ENCODE measurements around the gene GAK.

Gene GAK

DNA sequence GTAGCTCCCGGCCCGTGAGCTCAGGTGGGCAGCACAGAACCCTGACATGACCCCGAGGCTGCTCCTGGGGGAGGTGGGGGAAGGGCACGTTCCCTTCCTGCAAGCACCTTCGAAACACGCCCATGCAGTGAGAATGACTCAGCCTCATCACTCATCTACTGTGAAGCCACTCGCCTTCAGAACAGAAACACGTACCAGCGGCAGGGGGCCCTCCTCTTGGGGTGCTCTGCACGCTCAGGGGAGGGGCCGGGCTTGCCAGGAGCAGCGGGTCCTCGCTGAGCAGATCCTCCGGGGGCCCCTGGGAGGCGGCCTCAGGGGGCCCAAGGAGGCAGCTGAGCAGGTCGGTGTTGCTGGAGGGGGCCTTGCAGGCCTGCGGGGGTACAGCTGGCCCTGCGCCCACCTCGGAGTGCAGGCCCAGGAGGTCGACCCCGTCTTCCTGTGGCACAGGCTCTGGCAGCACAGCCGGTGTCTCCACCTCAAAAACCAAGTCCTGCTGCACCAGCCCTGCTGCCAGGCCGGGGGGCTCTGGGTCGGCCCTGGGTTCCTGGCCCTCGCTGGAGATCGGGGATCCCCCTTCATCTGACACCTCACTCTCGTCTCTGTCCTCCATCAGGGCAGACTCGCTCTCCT lies 65.2 kb downstream of the GAK start:
- no peak for DNase-seq

GRCh38 chr4:866068-866760 lies 65.9 kb downstream of the GAK start:
- no peak for DNase-seq

DNA sequence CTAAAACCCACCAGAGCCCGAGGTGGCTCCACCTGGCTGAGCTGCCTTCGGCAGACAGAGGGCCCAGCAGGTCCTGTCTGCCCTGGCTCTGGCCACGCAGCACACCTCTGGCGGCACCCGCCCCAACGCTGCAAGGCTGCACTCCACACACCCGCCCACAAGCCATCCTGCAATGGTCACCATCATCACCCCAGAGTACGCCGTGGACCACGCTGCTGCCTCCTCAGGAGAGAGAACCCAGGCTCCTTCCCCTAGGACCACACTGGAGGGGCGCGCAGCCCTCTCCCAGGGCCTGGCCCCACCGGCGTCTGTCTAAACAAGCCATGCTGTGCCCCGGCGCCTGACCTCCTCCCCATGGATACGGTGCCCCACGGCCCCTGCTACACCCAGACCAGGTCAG lies 66.5 kb downstream of the GAK start:
- DNase-seq: no peak

DNA sequence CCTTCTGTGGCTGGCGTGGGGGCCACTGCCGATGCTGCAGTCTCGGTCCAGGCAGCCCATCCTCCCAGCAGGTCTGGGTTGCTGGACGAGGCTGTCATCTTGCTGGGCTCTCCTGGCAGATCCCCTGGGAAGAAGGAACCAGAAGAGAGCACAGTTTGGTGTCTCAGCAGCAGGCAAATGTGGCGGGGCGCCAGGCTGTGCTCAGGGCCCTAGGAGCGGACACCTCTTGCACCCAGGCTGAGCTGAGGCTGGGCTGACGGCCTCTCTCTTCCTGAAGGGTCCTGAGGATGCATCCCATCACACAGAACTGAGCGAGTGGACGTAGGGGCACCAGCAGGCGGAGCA lies 67.0 kb downstream of the GAK start:
- no peak for DNase-seq

- no peak for DNase-seq
Observed at GRCh38 chr4:864456-865120, 67.5 kb downstream of the GAK start.

GRCh38 chr4:860561-860960 lies 71.6 kb downstream of the GAK start:
- DNase-seq: no peak

- no peak for DNase-seq
Observed at GRCh38 chr4:859496-859895, 72.6 kb downstream of the GAK start.

DNA sequence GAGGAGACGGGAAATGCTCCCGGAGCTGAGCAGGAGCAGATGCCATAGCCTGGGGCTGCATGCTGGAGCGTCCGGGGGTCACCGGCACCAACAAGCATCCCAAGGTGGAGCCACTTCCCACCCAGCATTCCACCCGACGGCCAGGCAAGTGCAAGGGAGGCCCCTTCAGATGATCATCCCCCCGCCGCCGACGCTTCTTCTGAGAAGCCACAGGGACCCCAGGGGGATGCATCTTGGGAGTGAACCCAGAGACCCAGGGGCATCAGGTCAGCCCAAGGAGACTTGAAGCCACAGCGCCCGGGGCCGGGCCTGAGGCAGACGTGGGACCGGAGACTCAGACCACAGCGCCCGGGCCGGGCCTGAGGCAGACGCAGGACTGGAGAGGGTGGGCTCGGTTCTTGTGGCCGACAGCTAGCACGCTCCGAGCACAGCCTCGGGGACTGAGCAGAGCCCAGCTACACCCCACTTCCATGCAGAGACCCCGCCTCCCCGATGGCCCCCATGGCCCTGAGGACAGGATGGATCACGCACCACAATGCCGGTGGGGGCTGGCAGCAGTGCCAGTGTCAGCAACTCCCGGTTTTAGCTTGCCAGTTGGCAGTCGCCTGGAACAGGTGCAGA lies 73.2 kb downstream of the GAK start:
- DNase-seq: no peak

- no peak for DNase-seq
Observed at GRCh38 chr4:858041-858481, 74.1 kb downstream of the GAK start.

DNA sequence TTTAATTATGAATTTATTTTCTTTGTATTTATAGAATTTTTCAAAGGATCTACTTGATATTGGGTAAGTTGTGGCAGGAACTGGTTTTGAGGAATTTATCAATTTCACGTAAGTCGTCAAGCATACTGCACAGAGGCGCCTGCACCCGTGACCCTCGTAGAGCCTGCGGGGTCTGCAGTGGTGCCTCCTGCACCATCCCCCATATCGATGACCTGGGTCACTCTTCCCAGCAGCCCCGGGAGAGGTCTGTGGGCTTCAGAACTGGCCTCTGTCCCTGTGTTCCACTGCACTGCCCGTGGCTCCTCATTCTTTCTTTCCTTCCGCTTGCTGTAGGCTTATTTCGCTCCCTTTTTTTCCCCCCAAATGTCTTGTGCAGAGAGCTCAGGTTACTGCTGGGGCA lies 74.7 kb downstream of the GAK start:
- DNase-seq: no peak

DNA sequence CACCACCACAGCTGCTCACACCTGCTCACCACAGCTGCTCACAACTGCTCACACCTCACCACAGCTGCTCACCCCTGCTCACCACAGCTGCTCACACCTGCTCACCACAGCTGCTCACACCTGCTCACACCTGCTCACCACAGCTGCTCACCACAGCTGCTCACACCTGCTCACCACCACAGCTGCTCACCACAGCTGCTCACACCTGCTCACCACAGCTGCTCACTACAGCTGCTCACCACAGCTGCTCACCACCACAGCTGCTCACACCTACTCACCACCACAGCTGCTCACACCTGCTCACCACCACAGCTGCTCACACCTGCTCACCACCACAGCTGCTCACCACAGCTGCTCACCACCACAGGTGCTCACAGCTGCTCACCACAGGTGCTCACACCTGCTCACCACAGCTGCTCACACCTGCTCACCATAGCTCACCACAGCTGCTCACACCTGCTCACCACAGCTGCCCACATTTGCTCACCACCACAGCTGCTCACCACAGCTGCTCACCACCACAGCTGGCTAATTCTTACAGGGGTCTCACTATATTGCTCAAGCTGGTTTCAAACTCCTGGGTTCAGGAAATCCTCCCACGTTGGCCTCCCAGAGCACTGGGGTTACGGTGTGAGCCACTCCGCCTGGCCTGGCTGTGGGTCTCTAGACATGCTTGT lies 75.8 kb downstream of the GAK start:
- no peak for DNase-seq

GRCh38 chr4:855880-856224 lies 76.3 kb downstream of the GAK start:
- no peak for DNase-seq

- no peak for DNase-seq
Observed at GRCh38 chr4:854356-854755, 77.8 kb downstream of the GAK start.

DNA sequence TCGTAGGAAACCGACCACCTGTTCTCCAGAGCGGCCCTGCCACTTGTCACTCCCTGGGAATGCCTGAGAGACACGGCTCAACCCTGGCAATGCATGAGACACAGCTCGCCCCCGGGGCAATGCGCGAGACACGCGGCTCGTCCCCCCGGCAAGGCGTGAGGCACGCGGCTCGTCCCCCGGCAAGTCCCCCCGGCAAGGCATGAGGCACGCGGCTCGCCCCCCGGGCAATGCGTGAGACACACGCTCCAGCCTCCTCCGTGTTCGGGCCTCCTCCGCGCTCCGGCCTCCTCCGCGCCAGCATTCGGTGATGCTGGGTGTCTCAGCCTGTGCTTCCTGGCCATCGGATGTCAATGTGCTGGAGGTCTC lies 78.7 kb downstream of the GAK start:
- DNase-seq: no peak

DNA sequence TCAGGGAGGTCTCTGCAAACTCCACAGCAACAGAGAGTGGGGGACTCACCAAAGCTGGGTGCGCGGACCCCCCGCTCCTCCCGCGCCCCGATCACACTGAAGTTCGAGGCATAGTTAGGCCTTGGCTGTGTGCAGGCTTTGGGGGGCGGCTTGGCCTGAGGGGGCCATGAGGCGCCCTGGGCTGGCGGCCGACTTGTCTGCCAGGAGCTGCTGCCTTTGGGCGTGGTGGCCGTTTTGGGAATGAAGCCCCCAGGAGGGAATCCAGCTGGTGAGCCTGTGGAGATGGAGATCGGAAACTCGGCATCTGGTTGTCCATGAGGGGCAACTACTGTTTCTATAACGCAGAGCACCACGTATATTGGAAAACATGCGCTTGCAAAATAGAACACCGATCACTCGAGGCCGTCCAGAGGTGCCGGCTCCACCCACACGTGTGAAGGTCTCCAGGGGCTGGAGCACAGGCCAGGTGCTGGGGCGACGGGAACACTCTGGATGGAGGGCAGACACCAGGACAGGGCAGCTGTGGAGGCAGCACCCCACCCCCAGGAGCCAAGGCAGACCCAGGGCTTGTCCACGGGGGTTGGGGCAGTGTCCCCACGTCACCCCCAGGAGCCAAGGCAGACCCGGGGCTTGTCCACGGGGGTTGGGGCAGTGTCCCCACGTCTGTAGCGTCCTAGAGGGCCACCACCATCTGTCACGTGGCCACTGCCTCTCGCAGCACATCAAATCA lies 80.2 kb downstream of the GAK start:
- DNase-seq: no peak

DNA sequence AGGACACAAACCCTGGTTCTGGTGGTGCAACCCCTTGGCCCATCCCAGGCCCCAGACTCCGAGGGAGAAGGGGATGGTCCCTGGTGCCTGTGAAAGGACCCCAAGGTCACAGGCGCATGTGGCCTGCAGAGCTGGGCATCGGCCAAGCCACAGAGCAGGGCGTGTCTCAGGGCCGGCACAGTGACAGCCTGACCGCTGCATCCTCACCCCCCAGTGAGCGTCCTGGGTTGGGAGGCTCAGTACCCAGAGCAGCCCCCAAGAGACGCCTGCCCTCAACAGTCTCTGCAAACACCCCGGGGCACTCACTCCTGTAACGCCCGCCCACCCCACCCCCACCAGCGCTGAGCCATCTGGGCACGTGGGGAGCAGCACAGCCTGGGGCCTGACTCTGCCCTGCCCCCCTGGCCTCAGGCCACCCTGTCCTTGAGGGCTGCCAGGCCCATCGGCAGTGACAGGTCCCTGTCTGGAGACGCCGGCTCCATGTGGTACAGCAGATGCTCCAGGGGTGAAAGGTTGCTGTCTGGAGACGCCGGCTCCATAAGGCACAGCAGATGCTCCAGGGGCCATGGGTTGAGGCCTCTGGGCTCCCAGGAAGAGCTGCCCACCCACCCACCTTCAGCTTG lies 81.7 kb downstream of the GAK start:
- no peak for DNase-seq

GRCh38 chr4:849478-850175 lies 82.5 kb downstream of the GAK start:
- no peak for DNase-seq

DNA sequence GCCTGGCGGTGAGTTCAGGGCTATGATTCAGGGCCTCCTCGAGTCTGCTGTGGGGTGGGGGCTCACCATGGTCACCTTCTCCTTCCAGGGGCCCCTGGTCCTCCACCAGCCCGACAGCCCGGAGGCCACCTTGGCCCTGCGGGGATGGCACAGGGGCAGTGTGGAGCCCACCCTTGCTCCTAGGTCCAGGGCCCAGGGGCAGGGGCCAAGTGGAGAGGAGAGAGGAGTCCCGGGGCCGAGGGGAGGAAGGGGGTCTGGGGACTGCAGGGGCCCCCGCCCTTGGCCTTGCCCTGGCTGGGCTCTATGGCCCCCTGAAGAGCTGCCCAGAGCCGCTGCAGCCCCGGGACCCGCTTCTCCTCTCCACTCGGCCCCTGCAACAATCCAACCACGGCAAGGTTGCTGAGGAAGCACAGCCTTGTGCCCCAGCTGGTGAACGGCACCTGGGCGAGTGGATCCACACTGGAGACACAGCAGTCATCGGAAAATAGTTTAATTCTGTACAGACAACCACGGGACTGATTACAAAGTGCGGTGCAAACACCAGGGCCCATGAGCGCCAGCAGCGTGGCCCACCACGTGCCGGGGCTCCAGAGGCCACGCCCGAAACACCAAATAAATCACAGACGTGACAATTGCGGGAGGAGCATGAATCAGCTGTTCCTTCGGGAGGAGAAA lies 83.2 kb downstream of the GAK start:
- no peak for DNase-seq

- DNase-seq: no peak
Observed at GRCh38 chr4:848307-848691, 83.8 kb downstream of the GAK start.

DNA sequence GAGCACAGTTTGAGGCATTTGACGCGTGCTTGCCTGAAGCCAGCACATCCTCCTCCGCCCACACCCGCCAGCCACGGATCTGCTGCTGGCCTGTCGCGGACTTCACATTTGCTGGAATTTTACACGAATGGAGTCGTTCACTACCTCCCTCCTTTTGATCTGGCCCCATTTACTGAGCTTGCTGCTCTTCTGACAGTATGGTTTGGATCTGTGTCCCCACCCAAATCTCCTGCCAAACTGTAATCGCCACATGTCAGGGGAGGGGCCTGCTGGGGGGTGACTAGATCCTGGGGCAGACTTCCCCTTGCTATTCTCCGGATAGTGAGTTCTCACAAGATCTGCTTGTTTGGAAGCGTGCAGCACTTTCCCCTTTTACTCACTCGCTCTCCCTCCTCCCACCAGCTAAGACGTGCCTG lies 86.3 kb downstream of the GAK start:
- no peak for DNase-seq

GRCh38 chr4:845233-845835 lies 86.8 kb downstream of the GAK start:
- no peak for DNase-seq

Measured in NCI-H2171 treated with DMSO at 0.1 percent for 48 hours (cell line).